Thyroid gland (tissue), 4 donors: ENCODE results near the gene RC3H2. TPM values are rescaled to one million over a fixed set of nuclear protein-coding genes. Genes with fewer than 3 reads are reported as not detected.
A peak's percentile ranks its signal among the peaks of the same experiment; 100 is the strongest.
"Not testable (repeated sequence)": the region's sequence is repeated elsewhere in the genome, so short reads cannot be mapped to it uniquely, and the experiment has no call there.

ENCODE experiments used
- DNase-seq, 2 donors: peaks; one replicate each; pipeline ENCODE4 v3.0.0-alpha.2; 2019
- H3K27ac ChIP-seq, 3 donors: fragments of 200-600 bp; sonication (generic); 1 replicate in 2 of 3; 2 replicates in 1 of 3; pipeline ENCODE4 v1.5.1; 2016 to 2019; ENCODE audit warnings: mild to moderate bottlenecking in 1 of 3, moderate library complexity in 1 of 3
- H3K27me3 ChIP-seq: fragments of 200-600 bp; sonication (generic); one replicate; pipeline ENCODE4 v1.5.1; 2019
- H3K36me3 ChIP-seq, 2 donors: fragments of 200-600 bp; sonication (generic); one replicate each; pipeline ENCODE4 v1.5.1; 2016 to 2019
- H3K4me1 ChIP-seq, 2 donors: fragments of 200-600 bp; sonication (generic); one replicate each; pipeline ENCODE4 v1.5.1; 2017 to 2019
- H3K4me3 ChIP-seq, 3 donors: fragments of 200-600 bp; sonication (generic); replicated peaks in 1 of 3; 1 replicate in 2 of 3; 2 replicates in 1 of 3; pipeline ENCODE4 v1.5.1; 2016; ENCODE audit warnings: mild to moderate bottlenecking in 1 of 3
- H3K9me3 ChIP-seq: fragments of 200-600 bp; sonication (generic); one replicate; pipeline ENCODE4 v1.5.1; 2017
- CTCF ChIP-seq, 6 experiments: fragments of 200-600 bp in 3 of 6; fragments of 450-650 bp in 3 of 6; sonication (generic) in 3 of 6; IDR thresholded peaks; one replicate each; pipeline ENCODE4 v1.5.1; 2016 to 2019; ENCODE audit warnings: antibody characterized with exemption in 6 of 6, mild to moderate bottlenecking in 2 of 6, inconsistent platforms in 1 of 6, moderate library complexity in 1 of 6
- POLR2A ChIP-seq, 2 donors: fragments of 450-650 bp; IDR thresholded peaks; one replicate each; pipeline ENCODE4 v1.6.1; 2017; ENCODE audit warnings: antibody characterized with exemption in 2 of 2, mild to moderate bottlenecking in 2 of 2, moderate library complexity in 1 of 2
- WGBS, 2 donors: methylation state at CpG; one replicate each; pipeline ENCODE4 v1.1.5; 2017; 5-methylcytosine and 5-hydroxymethylcytosine counted together
- intact Hi-C: fragments of 100-400 bp; cut with DNase I; formaldehyde crosslinking; loops from one replicate; pipeline ENCODE4 v1.15.1; 2023
- total RNA-seq, 4 donors: library from RNA; depleted of rRNA; stranded (reverse); fragments of >200 nt; gene quantifications; one replicate each; pipeline ENCODE4 v1.2.3, GENCODE V29; 2016

The RC3H2 gene
- total RNA-seq, 4 donors from 2014 or later: 43.1 to 91.2 (median 52.9) TPM

- intact Hi-C loops: no loop called here
- Histone ChIP-seq H3K9me3 (no peaks in the 10 kb centered on the region), H3K27me3 (no peaks in the 10 kb centered on the region), H3K4me1 (no peaks in the 10 kb centered on the region), H3K36me3 (no peaks in the 10 kb centered on the region), H3K27ac (no peak overlapping the region), H3K4me3 (no peak overlapping the region)
- DNase-seq: no peak
- 83 to 92% methylated on average over 8 of the region's 8 CpGs for WGBS, 2 donors
- no peak for TF ChIP-seq POLR2A (IDR thresholded peaks at IDR 0.05)
- no peak for TF ChIP-seq CTCF (IDR thresholded peaks at IDR 0.05)
Observed at GRCh38 chr9:122922713-122923112, 17.6 kb upstream of the RC3H2 start.

- TF ChIP-seq CTCF (IDR thresholded peaks at IDR 0.05) (no peak), POLR2A (IDR thresholded peaks at IDR 0.05) (no peak)
- Histone ChIP-seq H3K4me1 (no peaks in the 10 kb centered on the region), H3K27ac (no peak overlapping the region), H3K36me3 (no peaks in the 10 kb centered on the region), H3K9me3 (no peaks in the 10 kb centered on the region), H3K27me3 (no peaks in the 10 kb centered on the region), H3K4me3 (no peak overlapping the region)
- intact Hi-C loops: no loop called here
- 89 to 93% methylated on average over 2 of the region's 2 CpGs for WGBS, 2 donors
- DNase-seq: no peak
Observed at GRCh38 chr9:122918310-122918709, 13.2 kb upstream of the RC3H2 start.

- peaks cover 5 to 9% of the 10 kb centered on the region in 2 donors for H3K36me3 ChIP-seq
- H3K27ac ChIP-seq: peak within 1 kb of the TSS; percentile 64 to 67 (median 65)
- H3K4me3 ChIP-seq: peak within 1 kb of the TSS; percentile 31 to 59 (median 43)
- no peaks in the 10 kb centered on the region for H3K27me3 ChIP-seq
- 0 to 1% methylated on average over 35 of the region's 35 CpGs for WGBS, 2 donors
- intact Hi-C loops: no loop called here
- H3K4me1 ChIP-seq: peaks cover 6 to 8% of the 10 kb centered on the region in 2 donors
- peak; percentile 75 to 77 for DNase-seq
- no peaks in the 10 kb centered on the region for H3K9me3 ChIP-seq
- no peak for TF ChIP-seq CTCF (IDR thresholded peaks at IDR 0.05)
- peak in 1 of 2 donors; percentile 40 for TF ChIP-seq POLR2A (IDR thresholded peaks at IDR 0.05)
Observed at GRCh38 chr9:122912964-122913673, 8.0 kb upstream of the RC3H2 start, which contains the start of gene ZBTB6. Gene ZBTB6 (minus strand): TSS chr9:122913323. CDS start chr9:122912072, 1,251 bp downstream.

- Histone ChIP-seq H3K27ac (peak overlapping the region; percentile 64 to 67 (median 65)), H3K4me3 (peak overlapping the region; percentile 31 to 59 (median 43)), H3K4me1 (peaks cover 6 to 8% of the 10 kb centered on the region in 2 donors), H3K9me3 (no peaks in the 10 kb centered on the region), H3K36me3 (peaks cover 5 to 9% of the 10 kb centered on the region in 2 donors), H3K27me3 (no peaks in the 10 kb centered on the region)
- intact Hi-C loops: no loop called here
- TF ChIP-seq POLR2A (IDR thresholded peaks at IDR 0.05): no peak
- no peak for TF ChIP-seq CTCF (IDR thresholded peaks at IDR 0.05)
- DNase-seq: no peak
- 3% methylated on average over 9 of the region's 9 CpGs for WGBS, 2 donors
Observed at GRCh38 chr9:122912671-122912963, 7.5 kb upstream of the RC3H2 start.

GRCh38 chr9:122906122-122906521, 963 bp upstream of the RC3H2 start:
- intact Hi-C loops, H3K4me3 ChIP-seq, H3K27ac ChIP-seq, H3K27me3 ChIP-seq, H3K36me3 ChIP-seq, H3K9me3 ChIP-seq: not testable (repeated sequence)
- WGBS, 2 donors: 93 to 96% methylated on average over 16 of the region's 16 CpGs
- peaks cover 13 to 21% of the 10 kb centered on the region in 2 donors for H3K4me1 ChIP-seq
- peak in 1 of 2 donors; percentile 17 for DNase-seq
